COLO829 (cell line): Measurements from ENCODE around the gene NAA80.
"Not testable (repeated sequence)": the region's sequence is repeated elsewhere in the genome, so short reads cannot be mapped to it uniquely, and the experiment has no call there.

Source experiments
- DNase-seq: peaks from one replicate; pipeline ENCODE4 v3.0.0; 2012; ENCODE audit warnings: low spot score

NAA80 gene

GRCh38 chr3:50314342-50314741 lies 15.1 kb upstream of the NAA80 start:
- no peak for DNase-seq

- DNase-seq = not testable (repeated sequence)
Observed at GRCh38 chr3:50312041-50312440, 12.8 kb upstream of the NAA80 start.

- DNase-seq = no peak
Observed at GRCh38 chr3:50304601-50305000, 5.4 kb upstream of the NAA80 start.

GRCh38 chr3:50303013-50303815 lies 4.0 kb upstream of the NAA80 start, which contains the start of gene HYAL1:
Gene HYAL1, minus strand, starts transcription at chr3:50303574. Its CDS starts 618 bp downstream, at chr3:50302956.
- DNase-seq = no peak

- no peak for DNase-seq
Observed at GRCh38 chr3:50302095-50303012, 3.1 kb upstream of the NAA80 start.

DNA sequence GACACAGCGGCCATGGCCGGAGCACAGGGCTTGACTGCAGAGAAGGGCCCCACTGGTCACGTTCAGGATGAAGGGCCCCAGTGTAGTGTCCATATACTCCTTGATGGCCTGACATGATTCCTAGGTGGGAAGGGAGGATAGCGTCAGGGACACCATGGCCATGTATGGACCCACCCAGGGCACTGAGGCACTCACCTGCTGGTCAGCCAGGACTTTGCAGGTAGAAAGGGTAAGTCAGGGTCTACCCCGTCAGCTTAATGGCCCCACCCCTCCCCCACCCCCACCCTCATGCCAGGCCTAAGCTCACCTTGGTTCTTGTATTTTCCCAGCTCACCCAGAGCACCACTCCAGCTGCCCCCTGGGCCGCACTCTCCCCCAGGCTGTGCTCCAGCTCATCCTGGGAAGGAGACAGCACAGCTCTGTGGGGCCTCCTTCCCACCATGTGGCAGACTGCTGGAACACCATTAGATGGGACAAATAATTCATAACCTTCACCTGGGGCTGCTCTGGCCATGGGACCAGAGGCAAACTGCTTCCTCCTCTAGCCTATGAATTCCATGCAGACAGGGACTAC lies 1.6 kb upstream of the NAA80 start:
- DNase-seq = no peak

DNA sequence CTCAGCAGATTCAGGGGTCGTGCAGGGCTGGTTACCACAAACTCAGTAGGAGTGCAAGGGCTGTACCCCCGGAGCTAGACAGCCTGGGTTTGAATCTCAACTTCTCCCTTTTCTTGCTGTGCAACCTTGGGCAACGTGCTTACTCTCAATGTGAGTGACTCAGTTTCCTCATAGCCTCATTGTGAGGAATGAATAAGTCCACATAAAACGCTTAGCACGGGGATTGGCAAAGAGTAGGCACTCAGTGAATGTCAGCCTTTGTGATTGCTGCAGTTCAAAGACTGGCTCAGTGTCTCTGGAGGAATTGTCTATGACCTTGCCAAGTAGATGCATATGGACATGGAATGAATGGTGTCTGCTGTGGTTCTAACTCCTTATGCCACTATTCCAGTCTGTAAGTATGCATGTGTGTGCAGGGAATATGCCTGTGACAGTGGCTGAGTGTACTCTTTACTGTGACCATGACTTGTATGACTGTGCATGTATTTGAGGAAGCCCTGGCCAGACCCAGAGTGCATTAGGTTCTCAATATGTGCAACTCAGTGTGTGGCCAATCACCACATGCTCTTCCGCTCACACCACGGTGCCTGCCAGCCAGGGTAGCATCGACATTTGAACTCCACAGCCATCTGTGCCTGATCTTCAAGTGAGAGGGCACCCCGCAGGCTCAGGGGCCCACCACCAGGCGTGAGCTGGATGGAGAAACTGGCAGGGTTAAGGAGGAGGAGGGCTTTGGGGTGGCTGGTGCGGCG lies 900 bp upstream of the NAA80 start:
- DNase-seq = peak; percentile 79

- no peak for DNase-seq
Observed at GRCh38 chr3:50299638-50299928, 378 bp upstream of the NAA80 start.

- no peak for DNase-seq
Observed at GRCh38 chr3:50297896-50298725, 1.1 kb downstream of the NAA80 start.

GRCh38 chr3:50297384-50297775 lies 1.8 kb downstream of the NAA80 start:
- no peak for DNase-seq

DNA sequence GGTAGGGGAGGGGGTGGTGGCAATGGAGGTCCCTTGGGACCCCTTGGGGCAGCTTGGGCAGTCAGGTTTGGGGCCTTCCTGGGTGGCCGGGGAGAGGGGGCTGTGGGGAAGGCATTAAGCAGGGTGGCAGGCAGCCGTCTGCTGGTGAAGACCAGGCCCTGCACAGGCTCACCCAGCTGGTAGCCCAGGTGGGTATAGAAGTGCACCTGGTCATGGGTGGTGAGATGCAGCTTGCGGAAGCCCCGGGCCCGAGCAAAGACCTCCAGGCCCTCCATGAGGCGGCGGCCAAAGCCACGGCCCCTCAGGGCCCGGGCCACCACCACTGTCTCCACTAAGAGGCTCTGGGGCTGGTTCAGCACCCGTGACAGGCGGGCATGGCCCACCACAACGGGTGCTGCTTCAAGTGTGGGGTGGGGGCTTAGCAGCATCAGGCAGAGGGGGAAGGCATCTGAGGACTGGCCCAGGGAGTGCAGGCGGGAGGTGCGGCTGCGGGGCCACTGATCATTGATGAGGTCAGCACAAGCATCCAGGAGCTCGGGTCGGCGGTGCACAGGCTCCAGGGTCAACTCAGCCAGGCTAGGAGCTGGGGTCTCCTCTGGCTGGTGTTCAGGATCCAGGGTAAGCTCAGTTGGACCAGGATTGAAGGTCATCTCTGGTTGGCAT lies 2.4 kb downstream of the NAA80 start:
- DNase-seq = no peak

DNA sequence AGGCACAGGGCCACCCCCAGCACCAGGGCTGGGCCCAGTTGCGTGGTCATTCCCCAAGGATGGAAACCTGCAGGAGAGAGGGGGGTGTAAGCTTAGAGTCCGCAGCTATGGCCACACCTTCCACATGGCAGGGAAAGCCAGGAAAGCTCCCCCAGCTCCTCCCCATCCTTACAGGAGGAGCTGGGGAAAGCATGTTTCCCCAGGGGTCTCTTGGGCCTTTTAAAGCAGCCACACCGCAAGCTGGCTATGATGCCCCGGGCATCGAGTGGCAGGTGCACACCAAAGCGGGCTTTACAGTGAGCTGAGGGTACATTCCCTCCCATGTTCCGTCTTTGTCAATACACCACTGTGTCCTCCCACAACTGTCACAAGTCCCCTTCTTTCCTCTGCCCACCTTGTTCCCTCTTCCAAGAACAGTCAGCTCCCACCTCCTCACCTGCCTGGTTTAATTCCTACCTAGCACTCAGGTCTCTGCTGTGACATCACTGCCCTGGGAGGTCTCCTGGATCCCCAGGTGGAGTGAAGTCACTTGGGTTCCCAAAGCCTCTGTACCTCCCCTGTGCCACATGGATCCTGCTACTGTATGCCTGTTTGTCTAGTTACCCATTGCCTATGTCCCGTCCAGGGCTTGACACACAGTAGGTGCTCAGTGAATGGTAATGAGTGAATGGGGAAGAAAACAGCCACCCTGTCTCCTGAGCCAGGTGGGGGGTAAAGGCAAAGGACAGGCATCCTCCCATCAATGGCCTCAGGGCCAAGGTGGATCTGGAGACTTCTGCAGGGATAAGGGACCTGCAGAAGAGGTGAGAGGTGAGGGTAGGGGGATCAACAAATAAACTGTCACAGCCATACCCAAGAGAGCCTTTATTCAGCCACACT lies 3.4 kb downstream of the NAA80 start:
- DNase-seq = no peak

DNA sequence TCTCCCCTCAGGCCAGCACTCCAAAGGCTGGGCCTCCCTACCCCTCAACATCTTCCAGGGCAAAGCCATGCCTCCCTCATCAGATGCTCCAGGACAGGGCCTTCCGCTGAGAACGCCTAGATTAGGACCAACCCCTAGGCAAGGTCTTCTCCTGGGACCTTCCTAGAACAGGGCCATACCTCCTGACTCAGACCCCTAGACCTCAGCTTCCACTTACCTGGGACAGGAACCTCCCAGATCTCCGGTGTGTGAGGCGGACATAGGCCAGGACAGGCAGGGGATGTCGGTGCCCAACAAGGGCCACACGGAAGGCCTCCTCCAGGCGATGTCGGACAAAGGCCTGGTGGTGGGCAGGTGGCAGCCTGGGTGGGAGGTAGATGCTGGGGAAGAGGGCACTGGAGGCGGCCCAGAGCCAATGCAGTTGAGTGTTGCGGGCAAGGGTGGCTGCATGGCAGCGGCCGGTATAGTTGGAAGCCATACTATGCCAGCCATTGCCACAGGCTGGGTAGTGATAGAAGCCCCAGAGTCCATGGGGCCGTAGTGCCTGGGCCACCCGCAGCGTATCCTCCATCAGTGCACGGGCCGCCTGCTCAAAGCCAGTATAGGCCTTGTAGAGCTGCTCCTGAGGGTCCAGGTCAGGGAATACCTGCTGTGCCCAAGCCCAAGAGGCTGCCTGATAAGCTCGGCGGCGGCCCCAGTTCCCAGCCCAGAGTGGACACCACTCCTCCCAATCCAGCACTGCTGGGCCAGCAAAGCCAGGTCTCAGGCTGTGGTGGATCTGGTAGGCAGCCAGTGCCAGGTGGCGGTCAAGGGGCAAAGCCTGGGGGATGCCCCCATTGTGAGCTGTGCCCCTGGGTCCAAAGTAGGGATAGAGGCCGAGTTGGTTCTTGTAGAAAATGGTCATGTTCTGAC lies 4.5 kb downstream of the NAA80 start:
- no peak for DNase-seq

- DNase-seq = no peak
Observed at GRCh38 chr3:50294089-50294488, 5.1 kb downstream of the NAA80 start.

DNA sequence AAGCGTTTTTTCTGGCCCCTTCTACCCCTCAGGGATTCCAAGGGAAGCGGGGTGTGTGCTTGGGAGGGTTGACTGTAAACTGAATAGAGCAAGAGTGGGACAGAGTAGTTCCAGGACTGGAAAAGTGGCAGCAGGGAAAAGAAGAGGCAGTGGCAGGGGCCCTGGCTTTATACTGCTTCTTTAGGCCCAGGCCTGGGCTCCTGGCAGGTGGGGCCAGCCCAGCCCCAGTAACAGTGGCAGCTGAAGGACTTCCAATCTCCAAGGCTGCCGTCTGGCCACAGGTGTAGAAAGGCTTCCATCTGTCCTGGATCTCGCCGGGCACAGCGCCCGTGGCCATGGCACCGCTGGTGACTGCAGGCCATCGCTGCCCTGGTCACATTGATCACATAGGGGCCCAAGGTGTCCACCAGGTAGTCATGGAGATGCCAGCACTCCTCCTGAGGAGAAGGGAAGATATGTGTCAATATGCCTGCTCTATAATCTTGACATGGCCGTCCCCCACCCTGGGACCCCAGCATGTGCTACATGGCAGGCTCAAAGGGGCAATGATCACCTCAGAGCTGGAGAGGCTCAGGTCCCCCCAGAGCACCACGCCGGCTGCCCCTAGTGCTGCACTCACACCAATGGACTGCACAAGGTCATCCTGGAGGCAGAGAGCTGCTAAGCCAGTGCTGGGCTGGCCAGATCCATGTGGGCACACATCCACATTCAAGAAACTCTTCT lies 6.0 kb downstream of the NAA80 start:
- DNase-seq = no peak

GRCh38 chr3:50292159-50293078 lies 6.8 kb downstream of the NAA80 start, which contains the start of gene IFRD2:
Gene IFRD2, minus strand, starts transcription at chr3:50292429. Its CDS starts 155 bp downstream, at chr3:50292274.
- DNase-seq = peak; percentile 95
